HEK293T (cell line): ENCODE measurements around the gene ENDOG.

ENCODE experiments used
- BHLHE40 ChIP-seq: fragments of 450-650 bp; IDR thresholded peaks from 2 replicates; pipeline ENCODE4 v1.6.1; 2016; ENCODE audit warnings: mild to moderate bottlenecking, moderate library complexity, borderline replicate concordance
- CTBP1 ChIP-seq: fragments of 450-650 bp; IDR thresholded peaks from 2 replicates; pipeline ENCODE4 v1.6.1; 2016; ENCODE audit warnings: borderline replicate concordance
- ELF4 ChIP-seq: fragments of 450-650 bp; IDR thresholded peaks from 2 replicates; pipeline ENCODE4 v1.6.1; 2017; ENCODE audit warnings: antibody characterized with exemption
- FOXA1 ChIP-seq: fragments of 450-650 bp; IDR thresholded peaks from 2 replicates; pipeline ENCODE4 v1.6.1; 2016; ENCODE audit warnings: mild to moderate bottlenecking
- FOXK2 ChIP-seq: fragments of 450-650 bp; IDR thresholded peaks from 2 replicates; pipeline ENCODE4 v1.6.1; 2016; ENCODE audit warnings: mild to moderate bottlenecking
- FOXM1 ChIP-seq: fragments of 450-650 bp; IDR thresholded peaks from 2 replicates; pipeline ENCODE4 v1.6.1; 2017; ENCODE audit warnings: mild to moderate bottlenecking, borderline replicate concordance
- HDGF ChIP-seq: fragments of 450-650 bp; IDR thresholded peaks from 2 replicates; pipeline ENCODE4 v1.6.1; 2017; ENCODE audit warnings: antibody characterized with exemption, borderline replicate concordance
- LEF1 ChIP-seq: fragments of 450-650 bp; IDR thresholded peaks from 2 replicates; pipeline ENCODE4 v1.6.1; 2017; ENCODE audit warnings: mild to moderate bottlenecking, borderline replicate concordance
- NFRKB ChIP-seq: fragments of 450-650 bp; IDR thresholded peaks from 2 replicates; pipeline ENCODE4 v1.6.1; 2016; ENCODE audit warnings: mild to moderate bottlenecking, moderate library complexity
- SP1 ChIP-seq: fragments of 450-650 bp; IDR thresholded peaks from 2 replicates; pipeline ENCODE4 v1.6.1; 2017
- SUZ12 ChIP-seq: fragments of 450-650 bp; IDR thresholded peaks from 2 replicates; pipeline ENCODE4 v1.6.1; 2016; ENCODE audit warnings: mild to moderate bottlenecking
- TARDBP ChIP-seq: fragments of 450-650 bp; IDR thresholded peaks from 2 replicates; pipeline ENCODE4 v1.6.1; 2016
- TF ChIP-seq, protein P1 (sequence below): fragments of 450-650 bp; IDR thresholded peaks from 2 replicates; pipeline ENCODE4 v1.6.1; 2016

DNA sequence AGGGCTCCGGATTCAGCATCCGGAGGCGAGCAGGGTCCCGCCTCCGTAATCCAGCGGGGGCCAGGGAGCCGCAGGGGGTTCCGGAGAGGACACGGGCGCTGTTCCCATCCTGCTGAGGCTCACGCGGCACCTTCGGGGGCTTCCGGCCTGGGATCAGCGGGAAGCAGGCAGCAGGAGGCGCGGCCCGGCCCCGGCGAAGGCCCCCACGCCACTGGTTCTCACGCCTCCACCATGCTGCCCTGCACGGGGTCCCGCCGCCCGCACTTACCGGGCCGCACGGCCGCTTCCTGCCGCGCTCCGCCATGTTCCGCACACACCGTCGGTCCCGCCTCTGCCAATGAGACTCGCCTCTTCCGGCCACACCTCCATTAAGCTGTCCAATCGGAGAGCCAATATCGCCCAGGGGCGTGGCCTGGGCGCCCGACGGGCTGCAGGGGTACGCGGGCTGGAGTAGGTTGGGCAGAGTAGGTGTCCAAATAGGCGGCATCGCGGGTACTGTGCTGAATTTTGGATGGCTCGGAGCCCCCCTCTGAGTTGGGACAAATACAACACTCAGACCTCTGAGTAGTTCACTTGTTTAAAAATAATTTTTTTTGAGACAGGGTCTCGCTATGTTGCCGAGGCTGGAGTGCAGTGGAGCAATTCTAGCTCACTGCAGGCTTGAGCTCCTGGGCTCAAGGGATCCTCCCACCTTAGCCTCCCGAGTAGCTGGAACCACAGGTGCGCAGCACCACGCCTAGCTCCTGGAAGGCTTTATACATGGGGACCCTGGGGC is 11.4 kb downstream of the ENDOG start, which contains the start of gene SPOUT1:
- no peak for TF ChIP-seq BHLHE40
- no peak for TF ChIP-seq SP1
- no peak for TF ChIP-seq LEF1
- no peak for TF ChIP-seq HDGF
- TF ChIP-seq FOXM1: no peak
- TF ChIP-seq ELF4: peak; percentile 39; the same call in 1 of the 2 replicates
- TF ChIP-seq FOXA1: no peak
- TF ChIP-seq TARDBP: no peak
- TF ChIP-seq FOXK2: no peak
- no peak for TF ChIP-seq SUZ12
- TF ChIP-seq NFRKB: no peak
- no peak for TF ChIP-seq CTBP1
- TF ChIP-seq, protein P1, sequence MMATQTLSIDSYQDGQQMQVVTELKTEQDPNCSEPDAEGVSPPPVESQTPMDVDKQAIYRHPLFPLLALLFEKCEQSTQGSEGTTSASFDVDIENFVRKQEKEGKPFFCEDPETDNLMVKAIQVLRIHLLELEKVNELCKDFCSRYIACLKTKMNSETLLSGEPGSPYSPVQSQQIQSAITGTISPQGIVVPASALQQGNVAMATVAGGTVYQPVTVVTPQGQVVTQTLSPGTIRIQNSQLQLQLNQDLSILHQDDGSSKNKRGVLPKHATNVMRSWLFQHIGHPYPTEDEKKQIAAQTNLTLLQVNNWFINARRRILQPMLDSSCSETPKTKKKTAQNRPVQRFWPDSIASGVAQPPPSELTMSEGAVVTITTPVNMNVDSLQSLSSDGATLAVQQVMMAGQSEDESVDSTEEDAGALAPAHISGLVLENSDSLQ: no peak
